ENCODE results near the gene DUS2. TPM values are rescaled to one million over a fixed set of nuclear protein-coding genes. Genes with fewer than 3 reads are reported as not detected.

The DUS2 gene
- total RNA-seq, 1 experiment from 2014 or later = 12.1 TPM

DNA sequence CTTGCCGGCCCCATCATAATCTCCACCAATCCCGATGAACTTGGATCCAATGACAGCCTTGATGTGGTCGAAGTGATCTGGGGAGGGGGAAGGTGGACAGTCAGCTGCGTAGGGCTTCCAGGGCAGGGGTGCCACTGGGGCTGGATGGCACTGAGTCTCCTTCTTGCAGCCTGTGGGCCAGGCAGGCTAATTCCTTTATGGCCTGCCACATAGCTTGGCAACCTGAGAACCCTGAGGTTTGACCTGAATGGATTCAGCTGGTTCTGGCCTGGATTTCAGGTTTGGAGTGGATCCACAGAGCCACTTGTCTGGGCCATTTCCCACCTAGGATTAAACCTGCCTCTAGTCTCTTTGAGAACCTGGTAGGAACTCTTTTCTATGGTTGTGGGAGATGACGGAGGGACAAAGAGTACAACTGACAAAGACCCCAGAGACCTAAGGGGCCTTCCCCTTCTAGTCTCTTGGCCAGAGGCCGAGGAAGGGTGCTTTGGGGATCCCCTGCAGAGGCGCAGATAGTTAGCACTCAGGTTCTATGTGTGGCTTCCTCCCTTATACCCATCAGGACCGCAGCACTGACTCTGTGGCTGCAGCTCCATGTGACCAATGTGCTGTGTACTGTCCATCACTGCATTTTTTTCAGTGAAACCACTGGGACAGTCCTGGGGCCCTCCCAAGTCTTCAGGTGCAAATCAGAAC, 33.6 kb upstream of the DUS2 start:
- no TSS peak for BruUV-seq (replicated peaks)
- in situ Hi-C loops (cut with HindIII; ENCODE audit: low pct_unique_long_range_greater_than_20kb, low sequenced_read_pairs) (no loop called here), intact Hi-C loops (cut with micrococcal nuclease; ENCODE audit: unreplicated experiment) (loop anchor here (5.0 kb wide), 1 partner anchor 53 kb away; no protein-coding TSS in a partner anchor)
- Histone ChIP-seq H3K27me3 (ENCODE audit: control insufficient read depth, insufficient read depth, low read length) (no peaks in the 10 kb centered on the region), H3K9me3 (ENCODE audit: control insufficient read depth, insufficient read depth, low read depth, low read length) (no peaks in the 10 kb centered on the region), H3K4me1 (ENCODE audit: control insufficient read depth, insufficient read depth, low read length) (peaks cover 4% of the 10 kb centered on the region), H3K27ac (ENCODE audit: low read length) (no peak overlapping the region), H3K36me3 (ENCODE audit: control insufficient read depth, insufficient read depth, low read length) (no peaks in the 10 kb centered on the region), H3K4me3 (ENCODE audit: low read depth in 2 of 2, low read length in 2 of 2) (no peak overlapping the region)
- no peak for ATAC-seq
- DNase-seq (ENCODE audit: low read depth, low spot score) = no peak
- POLR2A ChIA-PET = no interaction called here
- TF ChIP-seq REST (IDR thresholded peaks at IDR 0.05; ENCODE audit: insufficient read depth in 1 of 2, low read depth in 2 of 2, low read length in 1 of 2) (no peak), SIN3A (IDR thresholded peaks at IDR 0.05; ENCODE audit: borderline replicate concordance, insufficient read depth, low read depth, low read length) (no peak), TCF7L2 (IDR thresholded peaks at IDR 0.05; ENCODE audit: low read depth, low read length) (no peak), POLR2AphosphoS5 (IDR thresholded peaks at IDR 0.05; ENCODE audit: low read depth, low read length) (no peak)
- TF ChIP-seq, protein P1, sequence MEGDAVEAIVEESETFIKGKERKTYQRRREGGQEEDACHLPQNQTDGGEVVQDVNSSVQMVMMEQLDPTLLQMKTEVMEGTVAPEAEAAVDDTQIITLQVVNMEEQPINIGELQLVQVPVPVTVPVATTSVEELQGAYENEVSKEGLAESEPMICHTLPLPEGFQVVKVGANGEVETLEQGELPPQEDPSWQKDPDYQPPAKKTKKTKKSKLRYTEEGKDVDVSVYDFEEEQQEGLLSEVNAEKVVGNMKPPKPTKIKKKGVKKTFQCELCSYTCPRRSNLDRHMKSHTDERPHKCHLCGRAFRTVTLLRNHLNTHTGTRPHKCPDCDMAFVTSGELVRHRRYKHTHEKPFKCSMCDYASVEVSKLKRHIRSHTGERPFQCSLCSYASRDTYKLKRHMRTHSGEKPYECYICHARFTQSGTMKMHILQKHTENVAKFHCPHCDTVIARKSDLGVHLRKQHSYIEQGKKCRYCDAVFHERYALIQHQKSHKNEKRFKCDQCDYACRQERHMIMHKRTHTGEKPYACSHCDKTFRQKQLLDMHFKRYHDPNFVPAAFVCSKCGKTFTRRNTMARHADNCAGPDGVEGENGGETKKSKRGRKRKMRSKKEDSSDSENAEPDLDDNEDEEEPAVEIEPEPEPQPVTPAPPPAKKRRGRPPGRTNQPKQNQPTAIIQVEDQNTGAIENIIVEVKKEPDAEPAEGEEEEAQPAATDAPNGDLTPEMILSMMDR (IDR thresholded peaks at IDR 0.05) = no peak
- CTCF ChIA-PET = no interaction called here

DNA sequence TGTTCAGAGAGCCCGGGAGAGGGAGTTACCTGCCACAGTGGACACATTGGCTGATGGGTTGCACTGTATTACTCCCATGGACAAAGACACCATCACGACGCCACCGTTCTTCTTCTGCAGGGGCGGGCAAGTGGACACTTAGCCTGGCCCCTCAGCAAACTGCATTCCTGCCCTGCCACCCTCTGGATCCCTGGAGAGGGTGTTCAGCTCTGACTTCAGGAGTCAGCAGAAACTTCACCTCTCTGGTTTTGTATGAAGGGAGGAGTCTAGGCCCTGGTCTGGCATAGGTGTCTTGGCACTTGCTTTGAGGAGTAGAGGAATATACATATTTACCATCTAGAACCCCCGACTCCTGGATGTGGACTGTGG, 33.1 kb upstream of the DUS2 start:
- in situ Hi-C loops (cut with HindIII; ENCODE audit: low pct_unique_long_range_greater_than_20kb, low sequenced_read_pairs) = no loop called here

More for the DNA sequence above, 33.1 kb upstream of the DUS2 start:
- no peaks in the 10 kb centered on the region for H3K36me3 ChIP-seq (ENCODE audit: control insufficient read depth, insufficient read depth, low read length)
- no peak overlapping the region for H3K27ac ChIP-seq (ENCODE audit: low read length)
- TF ChIP-seq POLR2AphosphoS5 (IDR thresholded peaks at IDR 0.05; ENCODE audit: low read depth, low read length) (no peak), SIN3A (IDR thresholded peaks at IDR 0.05; ENCODE audit: borderline replicate concordance, insufficient read depth, low read depth, low read length) (no peak), TCF7L2 (IDR thresholded peaks at IDR 0.05; ENCODE audit: low read depth, low read length) (no peak), REST (IDR thresholded peaks at IDR 0.05; ENCODE audit: insufficient read depth in 1 of 2, low read depth in 2 of 2, low read length in 1 of 2) (no peak)
- TF ChIP-seq, protein P1 (IDR thresholded peaks at IDR 0.05) = no peak
- peaks cover 4% of the 10 kb centered on the region for H3K4me1 ChIP-seq (ENCODE audit: control insufficient read depth, insufficient read depth, low read length)
- intact Hi-C loops (cut with micrococcal nuclease; ENCODE audit: unreplicated experiment) = loop anchor here (5.0 kb wide), 1 partner anchor 52 kb away; no protein-coding TSS in a partner anchor
- H3K9me3 ChIP-seq (ENCODE audit: control insufficient read depth, insufficient read depth, low read depth, low read length) = no peaks in the 10 kb centered on the region
- no TSS peak for BruUV-seq (replicated peaks)
- no peak for DNase-seq (ENCODE audit: low read depth, low spot score)
- CTCF ChIA-PET = no interaction called here
- no peak overlapping the region for H3K4me3 ChIP-seq (ENCODE audit: low read depth in 2 of 2, low read length in 2 of 2)
- no peaks in the 10 kb centered on the region for H3K27me3 ChIP-seq (ENCODE audit: control insufficient read depth, insufficient read depth, low read length)
- ATAC-seq = no peak
- POLR2A ChIA-PET = no interaction called here

Measured in Panc1 (cell line).